DOHH2 (cell line): ENCODE results near the gene DLG5.

Source experiments
- CTCF ChIP-seq: fragments of 200-600 bp; sonication (generic); IDR thresholded peaks from one replicate; pipeline ENCODE4 v1.5.1; 2014; ENCODE audit warnings: antibody characterized with exemption, mild to moderate bottlenecking, low read depth, low read length; ENCODE audit not compliant: poor library complexity, severe bottlenecking
- EZH2phosphoT487 ChIP-seq: fragments of 200-600 bp; sonication (generic); IDR thresholded peaks from 2 replicates; pipeline ENCODE4 v1.6.1; 2017; ENCODE audit warnings: borderline replicate concordance, mild to moderate bottlenecking, antibody characterized with exemption, low read length, moderate library complexity, mixed read lengths

GRCh38 chr10:77770081-77770867 lies 156.3 kb downstream of the DLG5 start:
- TF ChIP-seq CTCF (no peak), EZH2phosphoT487 (no peak)
